ENCODE results near the gene SWI5.

DNA sequence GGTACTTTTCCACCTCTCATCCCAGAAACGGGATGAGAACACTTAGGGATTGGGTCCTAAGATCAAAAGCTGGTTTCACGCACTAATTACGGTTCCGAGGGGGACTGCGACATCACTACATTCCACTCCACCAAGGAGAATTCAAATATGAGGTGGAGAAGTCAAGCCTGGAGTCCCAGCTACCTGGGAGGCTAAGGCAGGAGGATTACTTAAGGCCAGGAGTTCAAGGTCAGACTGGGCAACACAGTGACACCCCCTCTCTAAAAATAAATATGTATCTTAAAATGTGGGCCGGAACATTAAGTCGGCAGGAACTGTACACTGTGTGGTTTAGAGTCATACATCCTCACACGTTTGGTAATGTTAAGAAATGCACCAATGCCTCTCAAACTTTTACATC, 1.8 kb upstream of the SWI5 start:
- TF ChIP-seq, protein P1, sequence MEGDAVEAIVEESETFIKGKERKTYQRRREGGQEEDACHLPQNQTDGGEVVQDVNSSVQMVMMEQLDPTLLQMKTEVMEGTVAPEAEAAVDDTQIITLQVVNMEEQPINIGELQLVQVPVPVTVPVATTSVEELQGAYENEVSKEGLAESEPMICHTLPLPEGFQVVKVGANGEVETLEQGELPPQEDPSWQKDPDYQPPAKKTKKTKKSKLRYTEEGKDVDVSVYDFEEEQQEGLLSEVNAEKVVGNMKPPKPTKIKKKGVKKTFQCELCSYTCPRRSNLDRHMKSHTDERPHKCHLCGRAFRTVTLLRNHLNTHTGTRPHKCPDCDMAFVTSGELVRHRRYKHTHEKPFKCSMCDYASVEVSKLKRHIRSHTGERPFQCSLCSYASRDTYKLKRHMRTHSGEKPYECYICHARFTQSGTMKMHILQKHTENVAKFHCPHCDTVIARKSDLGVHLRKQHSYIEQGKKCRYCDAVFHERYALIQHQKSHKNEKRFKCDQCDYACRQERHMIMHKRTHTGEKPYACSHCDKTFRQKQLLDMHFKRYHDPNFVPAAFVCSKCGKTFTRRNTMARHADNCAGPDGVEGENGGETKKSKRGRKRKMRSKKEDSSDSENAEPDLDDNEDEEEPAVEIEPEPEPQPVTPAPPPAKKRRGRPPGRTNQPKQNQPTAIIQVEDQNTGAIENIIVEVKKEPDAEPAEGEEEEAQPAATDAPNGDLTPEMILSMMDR (IDR thresholded peaks at IDR 0.05), result no peak
- TF ChIP-seq EP300 (IDR thresholded peaks at IDR 0.05), result no peak
